HepG2 (cell line): ENCODE results near the gene RABGAP1L.

Source experiments
- ELF1 ChIP-seq: sonication (generic); formaldehyde crosslinking; IDR thresholded peaks from 2 replicates; pipeline ENCODE4 v1.4.0; 2020; ENCODE audit warnings: missing genetic modification reagents
- KDM5A ChIP-seq: fragments of 200-600 bp; sonication (generic); IDR thresholded peaks from 2 replicates; pipeline ENCODE4 v1.7.0; 2018; ENCODE audit warnings: antibody characterized with exemption, mild to moderate bottlenecking, low read length, borderline replicate concordance
- NFYB ChIP-seq: sonication (generic); formaldehyde crosslinking; IDR thresholded peaks from 2 replicates; pipeline ENCODE4 v1.4.0; 2020; ENCODE audit warnings: missing genetic modification reagents
- XRCC5 ChIP-seq: fragments of 200-400 bp; formaldehyde crosslinking; optimal IDR thresholded peaks from 2 replicates; pipeline ENCODE3; 2017; ENCODE audit warnings: mild to moderate bottlenecking, low read length
- ZFP90 ChIP-seq: sonication (generic); formaldehyde crosslinking; IDR thresholded peaks from 2 replicates; pipeline ENCODE4 v1.8.0; 2022; ENCODE audit warnings: missing genetic modification reagents, mild to moderate bottlenecking, inconsistent platforms, borderline replicate concordance
- TF ChIP-seq, protein P1 (sequence below): sonication (generic); formaldehyde crosslinking; IDR thresholded peaks from 2 replicates; pipeline ENCODE4 v1.4.0; 2020; ENCODE audit warnings: missing genetic modification reagents, borderline replicate concordance
- TF ChIP-seq, protein P2 (sequence below): IDR thresholded peaks from 2 replicates; pipeline ENCODE4 v1.6.1; 2018; ENCODE audit warnings: missing genetic modification reagents, mild to moderate bottlenecking, missing compliant biosample characterization
- TF ChIP-seq, protein P3 (sequence below): sonication (generic); formaldehyde crosslinking; IDR thresholded peaks from 2 replicates; pipeline ENCODE4 v1.4.0; 2020; ENCODE audit warnings: missing genetic modification reagents
- TF ChIP-seq, protein P4 (sequence below): sonication (generic); formaldehyde crosslinking; IDR thresholded peaks from one replicate; pipeline ENCODE4 v1.5.1; 2020; ENCODE audit warnings: mild to moderate bottlenecking, missing genetic modification reagents; ENCODE audit errors: not compliant biosample characterization
- TF ChIP-seq, protein P5 (sequence below), 2 experiments: IDR thresholded peaks; 2 replicates each; pipeline ENCODE4 v1.6.1; 2011 to 2012; ENCODE audit warnings: low read length in 2 of 2, borderline replicate concordance in 1 of 2, low read depth in 1 of 2, mild to moderate bottlenecking in 1 of 2, moderate library complexity in 1 of 2
- TF ChIP-seq, protein P6 (sequence below): sonication (generic); formaldehyde crosslinking; conservative IDR thresholded peaks from 2 replicates; pipeline ENCODE4 v1.4.0; 2020; ENCODE audit warnings: missing genetic modification reagents

DNA sequence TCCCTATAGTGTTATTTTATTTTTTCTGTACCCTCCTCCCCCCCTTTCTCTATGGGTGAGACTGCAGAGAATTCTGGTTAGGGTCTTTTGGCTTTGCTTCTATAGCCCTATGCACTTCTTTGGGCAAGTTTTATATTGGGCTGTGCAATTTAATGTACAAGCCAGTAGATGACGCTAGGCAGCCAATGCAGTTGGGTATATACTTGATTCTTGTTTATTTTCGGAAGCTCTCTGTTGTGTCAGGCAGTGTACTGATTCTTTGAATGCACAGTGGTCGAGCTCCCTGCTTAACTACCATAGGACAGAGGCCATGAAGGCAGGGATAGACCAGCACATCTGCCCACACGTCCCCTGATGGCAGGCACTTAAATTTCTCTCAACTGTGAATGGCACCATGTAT is 254.3 kb downstream of the RABGAP1L start:
- no peak for TF ChIP-seq KDM5A
- TF ChIP-seq, protein P1, sequence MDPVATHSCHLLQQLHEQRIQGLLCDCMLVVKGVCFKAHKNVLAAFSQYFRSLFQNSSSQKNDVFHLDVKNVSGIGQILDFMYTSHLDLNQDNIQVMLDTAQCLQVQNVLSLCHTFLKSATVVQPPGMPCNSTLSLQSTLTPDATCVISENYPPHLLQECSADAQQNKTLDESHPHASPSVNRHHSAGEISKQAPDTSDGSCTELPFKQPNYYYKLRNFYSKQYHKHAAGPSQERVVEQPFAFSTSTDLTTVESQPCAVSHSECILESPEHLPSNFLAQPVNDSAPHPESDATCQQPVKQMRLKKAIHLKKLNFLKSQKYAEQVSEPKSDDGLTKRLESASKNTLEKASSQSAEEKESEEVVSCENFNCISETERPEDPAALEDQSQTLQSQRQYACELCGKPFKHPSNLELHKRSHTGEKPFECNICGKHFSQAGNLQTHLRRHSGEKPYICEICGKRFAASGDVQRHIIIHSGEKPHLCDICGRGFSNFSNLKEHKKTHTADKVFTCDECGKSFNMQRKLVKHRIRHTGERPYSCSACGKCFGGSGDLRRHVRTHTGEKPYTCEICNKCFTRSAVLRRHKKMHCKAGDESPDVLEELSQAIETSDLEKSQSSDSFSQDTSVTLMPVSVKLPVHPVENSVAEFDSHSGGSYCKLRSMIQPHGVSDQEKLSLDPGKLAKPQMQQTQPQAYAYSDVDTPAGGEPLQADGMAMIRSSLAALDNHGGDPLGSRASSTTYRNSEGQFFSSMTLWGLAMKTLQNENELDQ (CRISPR knock-in tag) = no peak
- TF ChIP-seq, protein P2, sequence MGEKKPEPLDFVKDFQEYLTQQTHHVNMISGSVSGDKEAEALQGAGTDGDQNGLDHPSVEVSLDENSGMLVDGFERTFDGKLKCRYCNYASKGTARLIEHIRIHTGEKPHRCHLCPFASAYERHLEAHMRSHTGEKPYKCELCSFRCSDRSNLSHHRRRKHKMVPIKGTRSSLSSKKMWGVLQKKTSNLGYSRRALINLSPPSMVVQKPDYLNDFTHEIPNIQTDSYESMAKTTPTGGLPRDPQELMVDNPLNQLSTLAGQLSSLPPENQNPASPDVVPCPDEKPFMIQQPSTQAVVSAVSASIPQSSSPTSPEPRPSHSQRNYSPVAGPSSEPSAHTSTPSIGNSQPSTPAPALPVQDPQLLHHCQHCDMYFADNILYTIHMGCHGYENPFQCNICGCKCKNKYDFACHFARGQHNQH (CRISPR knock-in tag) = no peak
- TF ChIP-seq, protein P3, sequence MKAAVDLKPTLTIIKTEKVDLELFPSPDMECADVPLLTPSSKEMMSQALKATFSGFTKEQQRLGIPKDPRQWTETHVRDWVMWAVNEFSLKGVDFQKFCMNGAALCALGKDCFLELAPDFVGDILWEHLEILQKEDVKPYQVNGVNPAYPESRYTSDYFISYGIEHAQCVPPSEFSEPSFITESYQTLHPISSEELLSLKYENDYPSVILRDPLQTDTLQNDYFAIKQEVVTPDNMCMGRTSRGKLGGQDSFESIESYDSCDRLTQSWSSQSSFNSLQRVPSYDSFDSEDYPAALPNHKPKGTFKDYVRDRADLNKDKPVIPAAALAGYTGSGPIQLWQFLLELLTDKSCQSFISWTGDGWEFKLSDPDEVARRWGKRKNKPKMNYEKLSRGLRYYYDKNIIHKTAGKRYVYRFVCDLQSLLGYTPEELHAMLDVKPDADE = no peak
- TF ChIP-seq, protein P4, sequence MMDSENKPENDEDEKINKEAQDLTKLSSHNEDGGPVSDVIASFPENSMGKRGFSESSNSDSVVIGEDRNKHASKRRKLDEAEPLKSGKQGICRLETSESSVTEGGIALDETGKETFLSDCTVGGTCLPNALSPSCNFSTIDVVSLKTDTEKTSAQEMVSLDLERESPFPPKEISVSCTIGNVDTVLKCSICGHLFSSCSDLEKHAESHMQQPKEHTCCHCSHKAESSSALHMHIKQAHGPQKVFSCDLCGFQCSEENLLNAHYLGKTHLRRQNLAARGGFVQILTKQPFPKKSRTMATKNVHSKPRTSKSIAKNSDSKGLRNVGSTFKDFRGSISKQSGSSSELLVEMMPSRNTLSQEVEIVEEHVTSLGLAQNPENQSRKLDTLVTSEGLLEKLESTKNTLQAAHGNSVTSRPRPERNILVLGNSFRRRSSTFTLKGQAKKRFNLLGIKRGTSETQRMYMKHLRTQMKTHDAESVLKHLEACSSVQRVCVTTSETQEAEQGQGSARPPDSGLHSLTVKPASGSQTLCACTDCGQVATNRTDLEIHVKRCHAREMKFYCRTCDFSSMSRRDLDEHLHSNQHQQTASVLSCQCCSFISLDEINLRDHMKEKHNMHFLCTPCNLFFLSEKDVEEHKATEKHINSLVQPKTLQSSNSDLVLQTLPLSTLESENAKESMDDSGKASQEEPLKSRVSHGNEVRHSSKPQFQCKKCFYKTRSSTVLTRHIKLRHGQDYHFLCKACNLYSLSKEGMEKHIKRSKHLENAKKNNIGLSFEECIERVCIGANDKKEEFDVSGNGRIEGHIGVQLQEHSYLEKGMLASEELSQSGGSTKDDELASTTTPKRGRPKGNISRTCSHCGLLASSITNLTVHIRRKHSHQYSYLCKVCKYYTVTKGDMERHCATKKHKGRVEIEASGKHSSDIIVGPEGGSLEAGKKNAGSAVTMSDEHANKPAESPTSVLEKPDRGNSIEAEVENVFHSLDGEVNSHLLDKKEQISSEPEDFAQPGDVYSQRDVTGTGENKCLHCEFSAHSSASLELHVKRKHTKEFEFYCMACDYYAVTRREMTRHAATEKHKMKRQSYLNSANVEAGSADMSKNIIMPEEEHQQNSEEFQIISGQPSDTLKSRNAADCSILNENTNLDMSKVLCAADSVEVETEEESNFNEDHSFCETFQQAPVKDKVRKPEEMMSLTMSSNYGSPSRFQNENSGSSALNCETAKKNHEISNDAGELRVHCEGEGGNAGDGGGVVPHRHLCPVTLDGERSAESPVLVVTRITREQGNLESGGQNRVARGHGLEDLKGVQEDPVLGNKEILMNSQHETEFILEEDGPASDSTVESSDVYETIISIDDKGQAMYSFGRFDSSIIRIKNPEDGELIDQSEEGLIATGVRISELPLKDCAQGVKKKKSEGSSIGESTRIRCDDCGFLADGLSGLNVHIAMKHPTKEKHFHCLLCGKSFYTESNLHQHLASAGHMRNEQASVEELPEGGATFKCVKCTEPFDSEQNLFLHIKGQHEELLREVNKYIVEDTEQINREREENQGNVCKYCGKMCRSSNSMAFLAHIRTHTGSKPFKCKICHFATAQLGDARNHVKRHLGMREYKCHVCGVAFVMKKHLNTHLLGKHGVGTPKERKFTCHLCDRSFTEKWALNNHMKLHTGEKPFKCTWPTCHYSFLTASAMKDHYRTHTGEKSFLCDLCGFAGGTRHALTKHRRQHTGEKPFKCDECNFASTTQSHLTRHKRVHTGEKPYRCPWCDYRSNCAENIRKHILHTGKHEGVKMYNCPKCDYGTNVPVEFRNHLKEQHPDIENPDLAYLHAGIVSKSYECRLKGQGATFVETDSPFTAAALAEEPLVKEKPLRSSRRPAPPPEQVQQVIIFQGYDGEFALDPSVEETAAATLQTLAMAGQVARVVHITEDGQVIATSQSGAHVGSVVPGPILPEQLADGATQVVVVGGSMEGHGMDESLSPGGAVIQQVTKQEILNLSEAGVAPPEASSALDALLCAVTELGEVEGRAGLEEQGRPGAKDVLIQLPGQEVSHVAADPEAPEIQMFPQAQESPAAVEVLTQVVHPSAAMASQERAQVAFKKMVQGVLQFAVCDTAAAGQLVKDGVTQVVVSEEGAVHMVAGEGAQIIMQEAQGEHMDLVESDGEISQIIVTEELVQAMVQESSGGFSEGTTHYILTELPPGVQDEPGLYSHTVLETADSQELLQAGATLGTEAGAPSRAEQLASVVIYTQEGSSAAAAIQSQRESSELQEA = no peak
- TF ChIP-seq, protein P5, sequence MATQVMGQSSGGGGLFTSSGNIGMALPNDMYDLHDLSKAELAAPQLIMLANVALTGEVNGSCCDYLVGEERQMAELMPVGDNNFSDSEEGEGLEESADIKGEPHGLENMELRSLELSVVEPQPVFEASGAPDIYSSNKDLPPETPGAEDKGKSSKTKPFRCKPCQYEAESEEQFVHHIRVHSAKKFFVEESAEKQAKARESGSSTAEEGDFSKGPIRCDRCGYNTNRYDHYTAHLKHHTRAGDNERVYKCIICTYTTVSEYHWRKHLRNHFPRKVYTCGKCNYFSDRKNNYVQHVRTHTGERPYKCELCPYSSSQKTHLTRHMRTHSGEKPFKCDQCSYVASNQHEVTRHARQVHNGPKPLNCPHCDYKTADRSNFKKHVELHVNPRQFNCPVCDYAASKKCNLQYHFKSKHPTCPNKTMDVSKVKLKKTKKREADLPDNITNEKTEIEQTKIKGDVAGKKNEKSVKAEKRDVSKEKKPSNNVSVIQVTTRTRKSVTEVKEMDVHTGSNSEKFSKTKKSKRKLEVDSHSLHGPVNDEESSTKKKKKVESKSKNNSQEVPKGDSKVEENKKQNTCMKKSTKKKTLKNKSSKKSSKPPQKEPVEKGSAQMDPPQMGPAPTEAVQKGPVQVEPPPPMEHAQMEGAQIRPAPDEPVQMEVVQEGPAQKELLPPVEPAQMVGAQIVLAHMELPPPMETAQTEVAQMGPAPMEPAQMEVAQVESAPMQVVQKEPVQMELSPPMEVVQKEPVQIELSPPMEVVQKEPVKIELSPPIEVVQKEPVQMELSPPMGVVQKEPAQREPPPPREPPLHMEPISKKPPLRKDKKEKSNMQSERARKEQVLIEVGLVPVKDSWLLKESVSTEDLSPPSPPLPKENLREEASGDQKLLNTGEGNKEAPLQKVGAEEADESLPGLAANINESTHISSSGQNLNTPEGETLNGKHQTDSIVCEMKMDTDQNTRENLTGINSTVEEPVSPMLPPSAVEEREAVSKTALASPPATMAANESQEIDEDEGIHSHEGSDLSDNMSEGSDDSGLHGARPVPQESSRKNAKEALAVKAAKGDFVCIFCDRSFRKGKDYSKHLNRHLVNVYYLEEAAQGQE (IDR thresholded peaks at IDR 0.05; ENCODE audit: borderline replicate concordance in 1 of 2, low read depth in 1 of 2, low read length in 2 of 2) = no peak
- TF ChIP-seq ELF1 (CRISPR knock-in tag) = no peak
- no peak for TF ChIP-seq XRCC5
- no peak for TF ChIP-seq ZFP90 (CRISPR knock-in tag)
- TF ChIP-seq NFYB (CRISPR knock-in tag) = no peak
- TF ChIP-seq, protein P6, sequence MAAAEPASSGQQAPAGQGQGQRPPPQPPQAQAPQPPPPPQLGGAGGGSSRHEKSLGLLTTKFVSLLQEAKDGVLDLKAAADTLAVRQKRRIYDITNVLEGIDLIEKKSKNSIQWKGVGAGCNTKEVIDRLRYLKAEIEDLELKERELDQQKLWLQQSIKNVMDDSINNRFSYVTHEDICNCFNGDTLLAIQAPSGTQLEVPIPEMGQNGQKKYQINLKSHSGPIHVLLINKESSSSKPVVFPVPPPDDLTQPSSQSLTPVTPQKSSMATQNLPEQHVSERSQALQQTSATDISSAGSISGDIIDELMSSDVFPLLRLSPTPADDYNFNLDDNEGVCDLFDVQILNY (CRISPR knock-in tag) = no peak
